Measurements from ENCODE around the gene ACSBG1.

GRCh38 chr15:78182821-78183220 is 51.5 kb downstream of the ACSBG1 start:
- TF ChIP-seq L3MBTL2 (conservative IDR thresholded peaks at IDR 0.05): no peak
- TF ChIP-seq ZNF384 (IDR thresholded peaks at IDR 0.05): no peak
- TF ChIP-seq TARDBP (IDR thresholded peaks at IDR 0.05): no peak

Measured in HEK293T (cell line).